HG02973 (cell line): ENCODE measurements around the gene AQP12B.
"Not testable (repeated sequence)": the region's sequence is repeated elsewhere in the genome, so short reads cannot be mapped to it uniquely, and the experiment has no call there.

Source experiments
- ATAC-seq: cut with Tn5 transposase; IDR thresholded peaks from one replicate; pipeline ENCODE4 v1.9.1; 2021; ENCODE audit warnings: moderate library complexity; ENCODE audit not compliant: unreplicated experiment

Gene AQP12B

GRCh38 chr2:240682431-240683224, at the start of gene AQP12B:
AQP12B (minus strand) TSS chr2:240682885; CDS start chr2:240682837, 48 bp downstream.
- not testable (repeated sequence) for ATAC-seq

GRCh38 chr2:240732184-240732583, 49.5 kb upstream of the AQP12B start:
- no peak for ATAC-seq

GRCh38 chr2:240731178-240731545, 48.5 kb upstream of the AQP12B start:
- ATAC-seq, result no peak

GRCh38 chr2:240730501-240731177, 48.0 kb upstream of the AQP12B start:
- no peak for ATAC-seq

- no peak for ATAC-seq
Observed at GRCh38 chr2:240728827-240729226, 46.1 kb upstream of the AQP12B start.

- no peak for ATAC-seq
Observed at GRCh38 chr2:240728361-240728760, 45.7 kb upstream of the AQP12B start.

- ATAC-seq, result no peak
Observed at GRCh38 chr2:240727913-240728312, 45.2 kb upstream of the AQP12B start.

GRCh38 chr2:240727439-240727838, 44.8 kb upstream of the AQP12B start:
- ATAC-seq, result no peak

GRCh38 chr2:240726876-240727275, 44.2 kb upstream of the AQP12B start:
- no peak for ATAC-seq

GRCh38 chr2:240725671-240726070, 43.0 kb upstream of the AQP12B start:
- ATAC-seq, result no peak

GRCh38 chr2:240725266-240725665, 42.6 kb upstream of the AQP12B start:
- ATAC-seq, result no peak

- no peak for ATAC-seq
Observed at GRCh38 chr2:240724431-240724830, 41.7 kb upstream of the AQP12B start.

GRCh38 chr2:240723851-240724250, 41.2 kb upstream of the AQP12B start:
- no peak for ATAC-seq

- no peak for ATAC-seq
Observed at GRCh38 chr2:240722796-240723735, 40.4 kb upstream of the AQP12B start.

GRCh38 chr2:240722376-240722775, 39.7 kb upstream of the AQP12B start:
- no peak for ATAC-seq

- no peak for ATAC-seq
Observed at GRCh38 chr2:240721596-240722180, 39.0 kb upstream of the AQP12B start.

- ATAC-seq, result no peak
Observed at GRCh38 chr2:240720686-240721595, 38.3 kb upstream of the AQP12B start.

GRCh38 chr2:240719676-240720545, 37.2 kb upstream of the AQP12B start:
- no peak for ATAC-seq

GRCh38 chr2:240718896-240719490, 36.3 kb upstream of the AQP12B start:
- ATAC-seq, result no peak
